HG03439 (cell line): ENCODE results near the gene SPZ1.
"Not testable (repeated sequence)": the region's sequence is repeated elsewhere in the genome, so short reads cannot be mapped to it uniquely, and the experiment has no call there.

Experiments
- ATAC-seq: cut with Tn5 transposase; IDR thresholded peaks from one replicate; pipeline ENCODE4 v1.9.1; 2021; ENCODE audit warnings: mild to moderate bottlenecking, moderate library complexity; ENCODE audit not compliant: unreplicated experiment

Gene SPZ1, protein sequence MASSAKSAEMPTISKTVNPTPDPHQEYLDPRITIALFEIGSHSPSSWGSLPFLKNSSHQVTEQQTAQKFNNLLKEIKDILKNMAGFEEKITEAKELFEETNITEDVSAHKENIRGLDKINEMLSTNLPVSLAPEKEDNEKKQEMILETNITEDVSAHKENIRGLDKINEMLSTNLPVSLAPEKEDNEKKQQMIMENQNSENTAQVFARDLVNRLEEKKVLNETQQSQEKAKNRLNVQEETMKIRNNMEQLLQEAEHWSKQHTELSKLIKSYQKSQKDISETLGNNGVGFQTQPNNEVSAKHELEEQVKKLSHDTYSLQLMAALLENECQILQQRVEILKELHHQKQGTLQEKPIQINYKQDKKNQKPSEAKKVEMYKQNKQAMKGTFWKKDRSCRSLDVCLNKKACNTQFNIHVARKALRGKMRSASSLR

DNA sequence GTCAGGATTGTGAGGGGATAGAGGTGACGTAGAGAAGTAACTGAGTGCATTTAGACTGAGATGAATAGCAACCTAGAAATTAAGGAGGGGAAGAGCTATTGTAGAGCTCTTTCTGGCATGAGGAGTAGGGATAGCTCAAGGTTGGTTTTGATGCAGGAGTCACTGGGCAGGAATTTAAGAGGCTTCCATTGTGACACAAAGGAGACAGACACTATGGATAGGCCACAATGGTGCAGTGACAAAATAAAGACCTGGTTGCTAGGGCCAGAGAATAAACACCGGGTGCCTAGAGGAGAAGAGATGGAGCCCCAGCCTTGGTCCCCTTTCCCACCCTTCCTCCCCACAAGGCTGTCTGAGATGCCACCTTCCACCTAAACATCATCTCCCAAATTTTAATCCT, at the start of gene SPZ1:
Gene SPZ1 (plus strand): TSS at position 301 of the 400 bp plus-strand sequence. CDS start 214 bp downstream, outside the sequence.
- ATAC-seq: no peak

DNA sequence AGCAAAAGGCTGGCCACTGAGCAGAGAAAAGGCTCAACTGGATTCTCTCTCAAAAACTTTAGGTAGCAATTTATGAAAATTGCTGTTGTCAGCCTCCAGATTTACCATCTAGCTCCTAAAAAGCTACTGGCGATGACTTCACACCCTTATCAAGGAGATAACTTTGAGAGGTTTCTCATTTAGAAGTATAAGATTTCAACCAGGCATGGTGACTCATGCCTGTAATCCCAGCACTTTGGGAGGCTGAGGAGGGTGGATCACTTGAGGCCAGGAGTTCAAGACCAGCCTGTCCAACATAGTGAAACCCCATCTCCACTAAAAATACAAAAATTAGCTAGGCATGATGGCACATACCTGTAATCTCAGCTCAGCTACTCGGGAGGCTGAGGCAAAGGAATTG, 49.3 kb upstream of the SPZ1 start:
- not testable (repeated sequence) for ATAC-seq

- no peak for ATAC-seq
Observed at GRCh38 chr5:80275347-80275746, 44.5 kb upstream of the SPZ1 start.

DNA sequence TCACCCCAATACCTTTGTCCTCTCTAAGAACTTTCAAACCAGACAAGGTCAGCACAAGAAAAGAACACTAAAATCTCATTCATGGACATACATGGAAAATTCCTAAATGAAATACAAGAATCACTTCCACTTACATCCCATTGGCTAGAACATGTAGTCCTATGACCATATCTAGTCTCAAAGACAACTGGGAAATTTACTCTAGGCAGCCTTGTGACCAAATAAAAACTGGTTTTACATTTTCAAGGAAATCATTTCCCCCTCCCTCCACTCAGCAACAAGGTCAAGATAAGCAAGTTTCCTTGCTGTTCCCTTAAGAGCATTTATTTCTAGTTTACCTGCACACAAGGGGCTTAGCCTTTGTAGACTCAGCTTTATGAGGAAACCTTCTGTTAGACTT, 43.6 kb upstream of the SPZ1 start:
- no peak for ATAC-seq

GRCh38 chr5:80277191-80277590, 42.6 kb upstream of the SPZ1 start:
- ATAC-seq: no peak

DNA sequence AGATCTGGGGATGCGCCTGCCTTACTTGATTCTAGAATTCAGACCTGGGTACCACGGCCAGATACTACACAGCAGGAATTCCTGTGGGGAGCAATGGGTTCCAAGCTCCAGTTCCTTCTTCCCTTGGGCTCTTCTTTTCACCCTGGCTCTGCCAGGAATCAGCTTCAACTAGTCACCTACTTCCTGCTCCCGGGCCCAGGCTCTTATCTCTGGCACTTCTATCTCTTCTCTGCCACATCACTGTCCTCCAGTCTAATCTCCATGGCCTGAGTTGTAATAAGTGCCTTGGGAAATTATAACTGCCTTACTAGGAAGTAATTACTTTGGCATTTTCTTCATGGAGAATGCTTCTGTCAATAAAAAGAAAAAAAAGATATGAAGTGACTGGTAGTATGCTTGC, 37.7 kb upstream of the SPZ1 start:
- no peak for ATAC-seq

DNA sequence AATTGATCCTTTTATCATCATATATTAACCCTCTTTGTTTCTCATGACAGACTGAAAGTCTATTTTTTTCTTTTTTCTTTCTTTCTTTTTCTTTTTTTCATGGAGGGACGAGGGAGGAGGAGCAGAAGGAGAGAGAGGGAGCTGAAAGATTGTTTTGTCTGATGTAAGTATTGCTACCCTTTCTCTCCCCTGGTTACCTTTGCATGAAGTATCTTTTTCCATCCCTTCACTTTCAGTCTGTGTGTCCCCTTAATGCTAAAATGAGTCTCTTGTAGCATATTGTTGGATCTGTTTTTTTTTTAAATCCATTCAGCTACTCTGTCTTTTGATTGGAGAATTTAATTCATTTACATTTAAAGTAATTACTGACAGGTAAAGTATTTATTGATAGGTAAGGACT, 36.4 kb upstream of the SPZ1 start:
- ATAC-seq: no peak

DNA sequence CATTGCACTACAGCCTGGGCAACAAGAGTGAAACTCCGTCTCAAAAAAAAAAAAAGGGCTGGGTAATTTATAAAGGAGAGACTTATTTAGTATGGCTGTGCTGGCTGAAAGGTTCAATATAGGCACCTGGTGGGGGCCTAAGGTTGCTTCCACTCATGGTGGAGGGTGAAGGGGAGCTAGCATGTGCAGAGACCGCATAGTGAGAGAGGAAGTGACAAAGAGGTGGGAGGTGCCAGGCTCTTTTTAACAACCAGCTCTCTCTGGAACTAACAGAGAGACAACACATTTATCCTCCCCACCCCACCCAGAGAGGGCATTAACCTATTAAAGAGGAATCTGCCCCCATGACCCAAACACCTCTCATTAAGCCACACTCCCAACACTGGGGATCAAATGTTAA, 35.1 kb upstream of the SPZ1 start:
- ATAC-seq: no peak

GRCh38 chr5:80288177-80288576, 31.6 kb upstream of the SPZ1 start:
- ATAC-seq: no peak

- no peak for ATAC-seq
Observed at GRCh38 chr5:80289320-80289719, 30.5 kb upstream of the SPZ1 start.

- ATAC-seq: no peak
Observed at GRCh38 chr5:80291761-80292160, 28.0 kb upstream of the SPZ1 start.

DNA sequence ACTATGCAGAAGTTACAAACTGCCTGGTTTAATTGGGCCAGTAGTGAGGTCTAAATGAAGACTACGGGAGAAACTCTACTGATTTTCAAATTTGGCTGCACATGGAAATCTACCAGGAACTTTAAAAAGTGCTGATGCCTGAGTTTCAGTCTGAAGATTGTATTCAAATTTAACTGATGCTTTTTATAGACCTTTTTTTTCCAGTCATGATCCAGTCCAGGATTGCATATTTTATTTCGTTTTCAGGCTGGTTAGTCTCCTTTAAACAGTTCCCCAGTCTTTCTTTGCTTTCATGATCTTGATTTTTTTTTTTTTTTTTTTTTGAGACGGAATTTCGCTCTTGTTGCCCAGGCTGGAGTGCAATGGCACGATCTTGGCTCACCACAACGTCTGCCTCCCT, 23.7 kb upstream of the SPZ1 start:
- ATAC-seq: no peak

- ATAC-seq: no peak
Observed at GRCh38 chr5:80299601-80300000, 20.2 kb upstream of the SPZ1 start.

- ATAC-seq: no peak
Observed at GRCh38 chr5:80300125-80300524, 19.7 kb upstream of the SPZ1 start.

- not testable (repeated sequence) for ATAC-seq
Observed at GRCh38 chr5:80300796-80301195, 19.0 kb upstream of the SPZ1 start.

DNA sequence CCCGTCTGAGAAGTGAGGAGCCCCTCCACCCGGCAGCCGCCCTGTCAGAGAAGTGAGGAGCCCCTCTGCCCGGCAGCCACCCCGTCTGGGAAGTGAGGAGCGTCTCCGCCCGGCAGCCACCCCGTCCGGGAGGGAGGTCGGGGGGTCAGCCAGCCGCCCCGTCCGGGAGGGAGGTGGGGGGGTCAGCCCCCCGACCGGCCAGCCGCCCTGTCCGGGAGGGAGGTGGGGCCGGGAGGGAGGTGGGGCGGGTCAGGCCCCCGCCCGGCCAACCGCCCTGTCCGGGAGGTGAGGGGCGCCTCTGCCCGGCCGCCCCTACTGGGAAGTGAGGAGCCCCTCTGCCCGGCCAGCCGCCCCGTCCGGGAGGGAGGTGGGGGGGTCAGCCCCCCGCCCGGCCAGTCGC, 18.5 kb upstream of the SPZ1 start:
- ATAC-seq: not testable (repeated sequence)

- no peak for ATAC-seq
Observed at GRCh38 chr5:80302636-80303035, 17.2 kb upstream of the SPZ1 start.

DNA sequence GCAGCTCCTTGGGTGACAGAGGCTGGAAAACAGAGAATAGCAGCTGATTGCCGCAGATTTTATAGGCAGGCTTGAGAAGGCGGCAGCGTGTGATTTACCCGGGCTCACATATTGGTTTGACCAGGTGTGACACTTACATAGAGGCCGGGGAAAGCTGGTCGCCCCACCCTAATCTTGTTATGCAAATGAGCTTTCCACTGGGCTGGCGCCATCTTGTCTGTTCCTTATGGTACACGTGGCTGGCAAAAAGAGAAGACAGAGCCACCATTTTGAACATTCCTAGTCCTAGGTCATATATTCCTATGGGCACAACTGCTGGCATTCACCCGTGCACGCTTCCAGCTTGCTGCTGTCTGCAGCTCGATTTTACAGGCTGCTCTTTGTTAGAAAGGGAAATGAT, 11.3 kb upstream of the SPZ1 start:
- ATAC-seq: no peak

DNA sequence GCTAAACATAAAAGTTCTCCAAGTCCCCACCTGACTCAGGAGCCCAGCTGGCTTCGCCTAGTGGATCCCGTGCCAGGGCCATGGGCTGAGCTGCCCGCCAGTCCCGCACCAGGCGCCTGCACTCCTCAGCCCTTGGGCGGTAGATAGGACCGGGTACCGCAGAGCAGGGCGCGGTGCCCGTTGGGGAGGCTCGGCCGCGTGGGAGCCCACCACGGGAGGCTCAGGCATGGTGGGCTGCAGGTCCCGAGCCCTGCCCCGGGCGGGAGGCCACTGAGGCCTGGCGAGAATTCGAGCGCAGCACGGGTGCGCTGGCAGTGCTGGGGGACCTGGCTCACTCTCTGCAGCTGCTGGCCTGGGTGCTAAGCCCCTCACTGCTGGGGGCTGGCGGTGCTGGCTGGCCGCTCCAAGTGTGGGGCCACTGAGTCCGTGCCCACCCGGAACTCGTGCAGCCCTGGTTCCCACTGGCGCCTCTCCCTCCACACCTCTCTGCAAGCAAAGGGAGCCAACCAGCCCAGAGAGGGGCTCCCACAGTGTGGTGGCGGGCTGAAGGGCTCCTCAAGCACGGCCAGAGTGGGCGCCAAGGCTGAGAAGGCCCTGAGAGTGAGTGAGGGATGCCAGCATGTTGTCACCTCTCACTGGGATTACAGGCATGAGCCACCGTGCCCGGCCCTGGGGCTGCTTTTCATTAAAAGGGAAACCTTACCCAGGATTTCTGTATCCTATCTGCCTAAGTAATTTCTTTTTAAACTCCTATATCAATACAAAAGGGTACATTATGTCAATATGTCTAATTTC, 9.7 kb upstream of the SPZ1 start:
- no peak for ATAC-seq

DNA sequence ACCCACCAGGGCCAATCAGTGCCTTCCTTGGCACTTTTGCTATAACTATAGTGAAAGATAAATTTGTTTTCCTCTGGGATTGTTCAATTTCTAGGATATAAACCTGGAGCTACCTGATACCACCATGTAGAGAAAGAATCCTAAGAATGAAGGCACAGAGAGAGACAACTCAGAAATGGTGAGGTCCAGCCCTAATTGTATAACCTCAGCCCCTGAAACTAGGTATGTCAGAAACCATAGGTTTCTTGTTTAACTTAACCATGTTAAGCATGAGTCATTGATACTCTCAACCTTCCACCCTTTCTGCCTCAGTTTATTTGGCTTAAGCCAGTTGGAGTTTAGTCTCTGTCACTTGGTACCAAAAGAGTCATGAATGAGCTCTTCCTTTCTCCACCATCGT, 4.6 kb upstream of the SPZ1 start:
- no peak for ATAC-seq

DNA sequence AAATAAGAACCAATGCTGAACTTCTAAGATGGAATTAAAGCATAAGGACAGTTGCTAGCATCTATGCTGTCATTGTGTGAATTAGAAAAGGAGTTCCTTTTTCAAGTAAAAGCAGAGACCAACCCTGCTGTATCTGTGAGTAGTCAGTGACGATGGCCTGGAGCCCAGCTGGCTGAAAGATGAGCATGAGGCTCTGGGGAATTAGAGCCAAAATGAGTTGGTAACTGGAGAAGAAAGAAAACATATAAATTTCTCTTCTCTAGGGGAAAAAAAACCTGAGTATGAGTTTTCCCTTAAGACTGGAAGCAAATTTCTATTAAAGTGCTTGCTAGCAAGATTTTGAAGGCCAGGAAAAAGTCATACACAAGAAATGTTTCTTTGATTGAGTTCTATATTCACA, 1.6 kb upstream of the SPZ1 start:
- no peak for ATAC-seq

GRCh38 chr5:80324912-80325311, 5.1 kb downstream of the SPZ1 start:
- no peak for ATAC-seq
